OCI-LY3 (cell line): ENCODE measurements around the gene SGPP1.
A peak's percentile ranks its signal among the peaks of the same experiment; 100 is the strongest.

ENCODE experiments used
- H2AFZ ChIP-seq: fragments of 200-600, 300-600 bp; shearing (Covaris generic); 2 replicates; pipeline ENCODE4 v1.6.0; 2014; ENCODE audit warnings: antibody characterized with exemption, low read depth, low read length
- H3K27ac ChIP-seq: fragments of 200-600, 300-600 bp; sonication (generic); 2 replicates; pipeline ENCODE4 v1.5.1; 2014; ENCODE audit warnings: mild to moderate bottlenecking, low read length, moderate library complexity, mixed read lengths
- H3K27me3 ChIP-seq: fragments of 200-600, 300-600 bp; sonication (generic); 2 replicates; pipeline ENCODE4 v1.6.1; 2014; ENCODE audit warnings: low read depth, low read length, mixed read lengths
- H3K36me3 ChIP-seq: fragments of 200-600, 300-600 bp; sonication (generic); replicated peaks from 2 replicates; pipeline ENCODE3; 2014; ENCODE audit warnings: low read depth, low read length, mixed read lengths
- H3K4me1 ChIP-seq: fragments of 300-600, 200-600 bp; sonication (generic); 2 replicates; pipeline ENCODE4 v1.6.1; 2014; ENCODE audit warnings: low read length, mixed read lengths
- H3K4me2 ChIP-seq: fragments of 200-600, 300-600 bp; sonication (generic); 2 replicates; pipeline ENCODE4 v1.6.1; 2014; ENCODE audit warnings: low read length, mixed read lengths
- H3K4me3 ChIP-seq: fragments of 300-600, 200-600 bp; sonication (generic); 2 replicates; pipeline ENCODE4 v1.5.1; 2014; ENCODE audit warnings: antibody characterized with exemption, mild to moderate bottlenecking, low read length, moderate library complexity
- H3K79me2 ChIP-seq: fragments of 300-600, 200-600 bp; shearing (Covaris generic); 2 replicates; pipeline ENCODE4 v1.6.1; 2014; ENCODE audit warnings: mild to moderate bottlenecking, low read length, mixed read lengths
- H3K9ac ChIP-seq: fragments of 300-600, 200-600 bp; shearing (Covaris generic); 2 replicates; pipeline ENCODE4 v1.6.0; 2014; ENCODE audit warnings: mild to moderate bottlenecking, low read length, moderate library complexity
- H3K9me3 ChIP-seq: fragments of 200-600, 300-600 bp; shearing (Covaris generic); 2 replicates; pipeline ENCODE4 v1.6.1; 2014; ENCODE audit warnings: low read length, mixed read lengths; ENCODE audit not compliant: insufficient read depth
- H4K20me1 ChIP-seq: fragments of 200-600, 300-600 bp; sonication (generic); 2 replicates; pipeline ENCODE4 v1.6.1; 2016; ENCODE audit warnings: low read length, mixed read lengths; ENCODE audit not compliant: insufficient read depth
- CTCF ChIP-seq: fragments of 200-600, 300-600 bp; sonication (generic); IDR thresholded peaks from 2 replicates; pipeline ENCODE4 v1.5.1; 2014; ENCODE audit warnings: antibody characterized with exemption, low read length, low read depth
- EZH2phosphoT487 ChIP-seq: fragments of 200-600 bp; shearing (Covaris generic); IDR thresholded peaks from 2 replicates; pipeline ENCODE4 v1.6.1; 2018; ENCODE audit warnings: antibody characterized with exemption, mixed run types, low read depth

SGPP1 gene, protein sequence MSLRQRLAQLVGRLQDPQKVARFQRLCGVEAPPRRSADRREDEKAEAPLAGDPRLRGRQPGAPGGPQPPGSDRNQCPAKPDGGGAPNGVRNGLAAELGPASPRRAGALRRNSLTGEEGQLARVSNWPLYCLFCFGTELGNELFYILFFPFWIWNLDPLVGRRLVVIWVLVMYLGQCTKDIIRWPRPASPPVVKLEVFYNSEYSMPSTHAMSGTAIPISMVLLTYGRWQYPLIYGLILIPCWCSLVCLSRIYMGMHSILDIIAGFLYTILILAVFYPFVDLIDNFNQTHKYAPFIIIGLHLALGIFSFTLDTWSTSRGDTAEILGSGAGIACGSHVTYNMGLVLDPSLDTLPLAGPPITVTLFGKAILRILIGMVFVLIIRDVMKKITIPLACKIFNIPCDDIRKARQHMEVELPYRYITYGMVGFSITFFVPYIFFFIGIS

GRCh38 chr14:63727736-63728728, at the start of gene SGPP1:
SGPP1 (minus strand) TSS chr14:63728065; CDS start chr14:63727944, 121 bp downstream.
- Histone ChIP-seq H3K4me1 (peaks cover 21% of the 10 kb centered on the region), H3K27ac (no peak within 1 kb of the TSS), H2AFZ (peak within 1 kb of the TSS; percentile 91), H3K36me3 (no peaks in the 10 kb centered on the region), H3K9ac (peak within 1 kb of the TSS; percentile 85), H3K79me2 (peaks cover 29% of the 10 kb centered on the region), H3K4me3 (peak within 1 kb of the TSS; percentile 93), H4K20me1 (peaks cover 16% of the 10 kb centered on the region), H3K4me2 (peak within 1 kb of the TSS; percentile 85), H3K9me3 (no peaks in the 10 kb centered on the region), H3K27me3 (0 out of 2 replicates have a peak, but pooled peaks cover 7% of the 10 kb centered on the region)
- TF ChIP-seq EZH2phosphoT487 (no peak), CTCF (peak; percentile 42)

GRCh38 chr14:63777024-63777423, 49.2 kb upstream of the SGPP1 start:
- Histone ChIP-seq H3K4me1 (no peaks in the 10 kb centered on the region), H3K27me3 (no peaks in the 10 kb centered on the region), H3K9ac (no peak overlapping the region), H2AFZ (no peak overlapping the region), H3K79me2 (no peaks in the 10 kb centered on the region), H3K27ac (no peak overlapping the region), H3K9me3 (no peaks in the 10 kb centered on the region), H3K4me3 (no peak overlapping the region), H3K36me3 (no peaks in the 10 kb centered on the region), H3K4me2 (no peak overlapping the region), H4K20me1 (no peaks in the 10 kb centered on the region)
- no peak for TF ChIP-seq CTCF
- TF ChIP-seq EZH2phosphoT487, result no peak

GRCh38 chr14:63773504-63773903, 45.6 kb upstream of the SGPP1 start:
- no peaks in the 10 kb centered on the region for H3K9me3 ChIP-seq
- no peak overlapping the region; the same call in 1 of the 2 replicates for H2AFZ ChIP-seq
- H3K4me2 ChIP-seq, result no peak overlapping the region
- peaks cover 6% of the 10 kb centered on the region; the same call in 1 of the 2 replicates for H3K4me1 ChIP-seq
- H3K27me3 ChIP-seq, result no peaks in the 10 kb centered on the region
- no peak overlapping the region for H3K9ac ChIP-seq
- H3K36me3 ChIP-seq, result no peaks in the 10 kb centered on the region
- H3K4me3 ChIP-seq, result no peak overlapping the region
- H3K79me2 ChIP-seq, result no peaks in the 10 kb centered on the region
- H3K27ac ChIP-seq, result no peak overlapping the region
- H4K20me1 ChIP-seq, result no peaks in the 10 kb centered on the region
- TF ChIP-seq EZH2phosphoT487 (no peak), CTCF (no peak)
